Transverse colon (tissue), 4 donors: Measurements from ENCODE around the gene TOMM40L. TPM values are rescaled to one million over a fixed set of nuclear protein-coding genes. Genes with fewer than 3 reads are reported as not detected.

ENCODE experiments used
- DNase-seq: peaks from one replicate; pipeline ENCODE4 v3.0.0-alpha.2; 2019
- H3K27ac ChIP-seq, 4 donors: fragments of 200-600 bp; sonication (generic); 2 replicates each; pipeline ENCODE4 v1.5.1; 2016 to 2018; ENCODE audit warnings: inconsistent platforms in 4 of 4
- H3K27me3 ChIP-seq: fragments of 200-600 bp; sonication (generic); 2 replicates; pipeline ENCODE4 v1.5.1; 2017; ENCODE audit warnings: inconsistent platforms
- H3K36me3 ChIP-seq, 4 donors: fragments of 200-600 bp; sonication (generic); 2 replicates each; pipeline ENCODE4 v1.5.1; 2017 to 2019; ENCODE audit warnings: inconsistent platforms in 4 of 4
- H3K4me1 ChIP-seq, 4 donors: fragments of 200-600 bp; sonication (generic); 2 replicates each; pipeline ENCODE4 v1.5.1; 2017 to 2020; ENCODE audit warnings: inconsistent platforms in 4 of 4
- H3K4me3 ChIP-seq, 4 donors: fragments of 200-600 bp; sonication (generic); 1 replicate in 1 of 4; 2 replicates in 3 of 4; pipeline versions ENCODE4 v1.5.1 to v1.6.1; 2017 to 2019; ENCODE audit warnings: inconsistent platforms in 4 of 4
- H3K9me3 ChIP-seq, 2 donors: fragments of 200-600 bp; sonication (generic); 2 replicates each; pipeline ENCODE4 v1.5.1; 2017 to 2019; ENCODE audit warnings: inconsistent platforms in 2 of 2
- EP300 ChIP-seq: sonication (generic); formaldehyde crosslinking; IDR thresholded peaks from one replicate; pipeline ENCODE4 v1.6.1; 2017; ENCODE audit warnings: antibody characterized with exemption, low read depth
- POLR2A ChIP-seq: fragments of 450-650 bp; IDR thresholded peaks from one replicate; pipeline ENCODE4 v1.6.1; 2016; ENCODE audit warnings: antibody characterized with exemption, mild to moderate bottlenecking, moderate library complexity
- POLR2AphosphoS5 ChIP-seq, 3 donors: sonication (generic); formaldehyde crosslinking; IDR thresholded peaks; one replicate each; pipeline ENCODE4 v1.6.1; 2016; ENCODE audit warnings: antibody characterized with exemption in 3 of 3
- WGBS, 2 donors: methylation state at CpG; one replicate each; pipeline ENCODE4 v1.1.5; 2018; ENCODE audit warnings: low coverage in 1 of 2; 5-methylcytosine and 5-hydroxymethylcytosine counted together
- in situ Hi-C, 4 donors: fragments of 200-750 bp; cut with MboI; loops; one replicate each; pipeline versions ENCODE4 v1.15.0 to v1.15.1; 2017; ENCODE audit warnings: low sequenced_read_pairs in 3 of 4, low pct_ligation_motif_present in 1 of 4, low pct_unique_long_range_greater_than_20kb in 1 of 4
- intact Hi-C: fragments of 100-400 bp; cut with DNase I; formaldehyde crosslinking; loops from one replicate; pipeline ENCODE4 v1.15.1; 2023; ENCODE audit warnings: low total_unique reads
- total RNA-seq, 4 donors: library from RNA; depleted of rRNA; stranded (reverse); fragments of >200 nt; gene quantifications; one replicate each; pipeline ENCODE4 v1.1.0, GENCODE V29; 2016
- TF ChIP-seq, protein P1 (sequence below), 5 experiments: fragments of 200-600 bp in 3 of 5; fragments of 450-650 bp in 2 of 5; sonication (generic) in 3 of 5; IDR thresholded peaks; 1 replicate in 2 of 5; 2 replicates in 3 of 5; pipeline ENCODE4 v1.5.1; 2016 to 2017; ENCODE audit warnings: antibody characterized with exemption in 5 of 5, inconsistent platforms in 3 of 5, mild to moderate bottlenecking in 2 of 5, moderate library complexity in 1 of 5

The TOMM40L gene
- total RNA-seq, 4 donors from 2014 or later = 5.8 to 21.4 (median 12.6) TPM

DNA sequence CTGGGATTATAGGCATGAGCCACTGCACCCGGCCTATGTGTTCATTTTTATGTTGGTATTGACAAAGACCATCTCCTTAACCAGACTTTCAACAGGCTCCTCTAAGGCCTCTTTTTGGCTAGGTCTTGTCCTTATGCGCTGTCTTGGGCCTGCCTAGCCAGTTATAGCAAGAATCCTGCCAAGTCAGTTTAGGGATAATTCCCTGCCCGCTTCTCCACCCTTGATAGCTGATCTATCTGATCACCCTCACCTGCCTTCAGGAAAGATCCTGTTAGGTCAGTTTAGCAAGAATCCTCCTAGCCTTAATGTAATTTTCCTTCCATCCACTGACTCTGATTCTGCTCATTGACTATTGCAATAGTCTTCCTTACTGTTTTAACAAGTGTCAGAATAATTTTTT, 46.2 kb upstream of the TOMM40L start:
- Histone ChIP-seq H3K36me3 (peaks cover 0 to 3% (median 0%) of the 10 kb centered on the region in 4 donors), H3K4me3 (no peak overlapping the region), H3K9me3 (no peaks in the 10 kb centered on the region), H3K4me1 (peaks cover 0 to 34% (median 16%) of the 10 kb centered on the region in 4 donors), H3K27me3 (no peaks in the 10 kb centered on the region), H3K27ac (no peak overlapping the region)
- TF ChIP-seq POLR2A (no peak), POLR2AphosphoS5 (IDR thresholded peaks at IDR 0.05) (no peak), EP300 (no peak)
- TF ChIP-seq, protein P1, sequence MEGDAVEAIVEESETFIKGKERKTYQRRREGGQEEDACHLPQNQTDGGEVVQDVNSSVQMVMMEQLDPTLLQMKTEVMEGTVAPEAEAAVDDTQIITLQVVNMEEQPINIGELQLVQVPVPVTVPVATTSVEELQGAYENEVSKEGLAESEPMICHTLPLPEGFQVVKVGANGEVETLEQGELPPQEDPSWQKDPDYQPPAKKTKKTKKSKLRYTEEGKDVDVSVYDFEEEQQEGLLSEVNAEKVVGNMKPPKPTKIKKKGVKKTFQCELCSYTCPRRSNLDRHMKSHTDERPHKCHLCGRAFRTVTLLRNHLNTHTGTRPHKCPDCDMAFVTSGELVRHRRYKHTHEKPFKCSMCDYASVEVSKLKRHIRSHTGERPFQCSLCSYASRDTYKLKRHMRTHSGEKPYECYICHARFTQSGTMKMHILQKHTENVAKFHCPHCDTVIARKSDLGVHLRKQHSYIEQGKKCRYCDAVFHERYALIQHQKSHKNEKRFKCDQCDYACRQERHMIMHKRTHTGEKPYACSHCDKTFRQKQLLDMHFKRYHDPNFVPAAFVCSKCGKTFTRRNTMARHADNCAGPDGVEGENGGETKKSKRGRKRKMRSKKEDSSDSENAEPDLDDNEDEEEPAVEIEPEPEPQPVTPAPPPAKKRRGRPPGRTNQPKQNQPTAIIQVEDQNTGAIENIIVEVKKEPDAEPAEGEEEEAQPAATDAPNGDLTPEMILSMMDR (IDR thresholded peaks at IDR 0.05) = no peak
- intact Hi-C loops = no loop called here
- in situ Hi-C loops = no loop called here
- whole genome bisulfite sequencing, 2 donors = 96 to 100% methylated on average over 1 to 3 of the region's 3 CpGs
- no peak for DNase-seq

DNA sequence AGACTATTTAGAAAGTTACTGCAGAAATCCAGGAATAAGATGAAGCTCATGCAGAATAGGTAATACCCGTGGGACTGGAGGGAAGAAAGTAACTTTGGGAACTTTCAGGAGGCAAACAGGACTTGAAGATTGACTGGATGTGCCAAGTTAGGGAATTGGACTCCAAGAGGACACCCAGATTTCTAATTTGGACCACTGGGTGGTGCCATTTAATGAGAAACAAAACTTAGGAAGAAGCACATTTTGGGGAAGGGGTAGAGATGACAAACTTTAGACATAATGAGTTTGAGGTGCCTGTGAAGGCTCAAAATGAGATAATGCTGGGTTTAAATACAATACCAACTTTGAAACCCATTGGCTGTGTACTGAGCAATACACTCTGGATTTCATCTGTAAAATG, 45.2 kb upstream of the TOMM40L start:
- intact Hi-C loops (no loop called here), in situ Hi-C loops (no loop called here)
- TF ChIP-seq, protein P1 (IDR thresholded peaks at IDR 0.05) = no peak
- TF ChIP-seq POLR2AphosphoS5 (IDR thresholded peaks at IDR 0.05) (no peak), EP300 (no peak), POLR2A (no peak)
- H3K4me1 ChIP-seq = peaks cover 0 to 36% (median 15%) of the 10 kb centered on the region in 4 donors
- H3K9me3 ChIP-seq = no peaks in the 10 kb centered on the region
- 20 to 81% methylated on average over 1 of the region's 1 CpG for WGBS, 2 donors
- no peaks in the 10 kb centered on the region for H3K27me3 ChIP-seq
- no peak overlapping the region for H3K27ac ChIP-seq
- no peak overlapping the region for H3K4me3 ChIP-seq
- no peaks in the 10 kb centered on the region for H3K36me3 ChIP-seq
- no peak for DNase-seq

DNA sequence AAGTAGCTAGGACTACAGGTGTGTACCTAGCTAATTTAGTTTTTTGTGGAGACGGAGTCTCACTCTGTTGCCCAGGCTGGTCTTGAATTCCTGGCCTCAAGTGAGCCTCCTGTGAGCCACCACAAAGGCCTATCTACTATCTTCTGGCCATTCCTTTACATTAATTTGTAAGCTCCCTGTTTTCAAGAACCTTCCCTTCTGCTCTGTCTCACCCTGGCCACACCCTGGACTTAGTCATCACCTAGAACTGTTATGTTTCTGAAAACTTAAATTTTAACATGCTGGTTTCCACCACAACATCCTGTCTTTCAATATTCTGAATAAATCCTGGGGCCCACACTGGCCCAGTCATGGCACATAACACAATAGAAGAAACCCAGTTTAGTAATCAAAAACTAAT, 43.6 kb upstream of the TOMM40L start:
- WGBS, 2 donors = 87% methylated on average over 1 of the region's 1 CpG; no CpG with 5 or more reads in 1 of the 2 donors
- Histone ChIP-seq H3K4me3 (no peak overlapping the region), H3K9me3 (no peaks in the 10 kb centered on the region), H3K27me3 (no peaks in the 10 kb centered on the region), H3K27ac (peak overlapping the region; percentile 32 to 66 (median 53)), H3K36me3 (no peaks in the 10 kb centered on the region), H3K4me1 (peaks cover 0 to 34% (median 3%) of the 10 kb centered on the region in 4 donors)
- intact Hi-C loops = no loop called here
- TF ChIP-seq, protein P1 (IDR thresholded peaks at IDR 0.05) = no peak
- TF ChIP-seq POLR2A (no peak), EP300 (no peak)
- in situ Hi-C loops = no loop called here
- DNase-seq = no peak

DNA sequence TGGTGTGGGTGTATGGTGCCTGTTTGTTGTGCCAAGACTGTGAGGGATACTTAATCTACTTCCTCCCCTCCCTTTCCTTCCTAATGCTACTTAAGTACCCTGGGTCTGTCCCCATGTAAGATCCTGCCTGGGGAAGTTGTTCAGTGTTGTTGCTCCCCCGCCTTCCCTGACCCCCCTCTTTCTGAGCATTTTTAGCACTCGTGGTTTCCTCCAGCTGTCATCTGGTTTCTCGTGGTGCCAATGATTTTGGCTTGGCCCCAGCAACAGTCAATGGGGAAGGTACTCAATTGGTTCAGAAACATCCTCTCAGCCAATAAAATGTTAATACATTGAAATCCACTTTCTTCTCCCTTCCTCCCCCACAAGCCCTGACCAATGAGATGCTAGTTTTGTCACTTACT, 40.6 kb upstream of the TOMM40L start:
- Histone ChIP-seq H3K36me3 (no peaks in the 10 kb centered on the region), H3K9me3 (no peaks in the 10 kb centered on the region), H3K27me3 (no peaks in the 10 kb centered on the region), H3K4me1 (peaks cover 0 to 27% (median 0%) of the 10 kb centered on the region in 4 donors), H3K27ac (peak overlapping the region; percentile 70 to 76 (median 72)), H3K4me3 (no peak overlapping the region)
- peak; percentile 83 for DNase-seq
- in situ Hi-C loops (no loop called here), intact Hi-C loops (no loop called here)
- WGBS, 2 donors = 16 to 26% methylated on average over 3 of the region's 3 CpGs
- TF ChIP-seq, protein P1 (IDR thresholded peaks at IDR 0.05) = no peak
- TF ChIP-seq POLR2AphosphoS5 (IDR thresholded peaks at IDR 0.05) (peak in 1 of 3 donors; percentile 17), EP300 (no peak), POLR2A (no peak)
